IPS-20b (cell line): ENCODE results near the gene SYTL1.

Source experiments
- H3K27ac ChIP-seq: one replicate; pipeline ENCODE4 v1.5.1; 2013; ENCODE audit warnings: low read length
- H3K27me3 ChIP-seq: 2 replicates; pipeline ENCODE4 v1.6.1; 2013; ENCODE audit warnings: mild to moderate bottlenecking, low read length, inconsistent platforms; ENCODE audit not compliant: insufficient read depth
- H3K36me3 ChIP-seq: 2 replicates; pipeline ENCODE4 v1.6.1; 2013; ENCODE audit warnings: low read depth, mild to moderate bottlenecking, inconsistent platforms, low read length, moderate library complexity; ENCODE audit not compliant: insufficient read depth
- H3K4me1 ChIP-seq: 2 replicates; pipeline ENCODE4 v1.6.1; 2013; ENCODE audit warnings: mild to moderate bottlenecking, control low read depth, inconsistent platforms, low read length, moderate library complexity; ENCODE audit not compliant: insufficient read depth
- H3K4me3 ChIP-seq: 2 replicates; pipeline ENCODE4 v1.5.1; 2013; ENCODE audit warnings: mild to moderate bottlenecking, low read length, inconsistent platforms
- H3K9ac ChIP-seq: 2 replicates; pipeline ENCODE4 v1.6.1; 2013; ENCODE audit warnings: low read depth, mild to moderate bottlenecking, inconsistent platforms, low read length, moderate library complexity
- H3K9me3 ChIP-seq: 2 replicates; pipeline ENCODE4 v1.6.1; 2013; ENCODE audit warnings: mild to moderate bottlenecking, low read depth, low read length, inconsistent platforms; ENCODE audit not compliant: insufficient read depth

Gene SYTL1

GRCh38 chr1:27388337-27389005 is 46.6 kb downstream of the SYTL1 start:
- no peak overlapping the region for H3K4me3 ChIP-seq
- H3K36me3 ChIP-seq = no peaks in the 10 kb centered on the region
- no peaks in the 10 kb centered on the region for H3K9me3 ChIP-seq

GRCh38 chr1:27391511-27392095 is 49.8 kb downstream of the SYTL1 start:
- H3K4me3 ChIP-seq = peak overlapping the region; percentile 57; the same call in 1 of the 2 replicates
- H3K9ac ChIP-seq = no peak overlapping the region; the same call in 1 of the 2 replicates
- H3K27me3 ChIP-seq = no peaks in the 10 kb centered on the region
- no peaks in the 10 kb centered on the region for H3K36me3 ChIP-seq
- H3K27ac ChIP-seq = no peak overlapping the region
- H3K9me3 ChIP-seq = no peaks in the 10 kb centered on the region
- H3K4me1 ChIP-seq = peaks cover 2% of the 10 kb centered on the region; the same call in 1 of the 2 replicates

More at GRCh38 chr1:27388337-27389005, 46.6 kb downstream of the SYTL1 start:
- Histone ChIP-seq H3K9ac (no peak overlapping the region), H3K4me1 (peaks cover 2% of the 10 kb centered on the region; the same call in 1 of the 2 replicates), H3K27ac (no peak overlapping the region), H3K27me3 (no peaks in the 10 kb centered on the region)

GRCh38 chr1:27392096-27392777 is 50.4 kb downstream of the SYTL1 start, which contains the start of gene GPR3:
GPR3 (plus strand) TSS chr1:27392622; CDS start chr1:27393799, 1,177 bp downstream.
- peaks cover 2% of the 10 kb centered on the region; the same call in 1 of the 2 replicates for H3K4me1 ChIP-seq
- H3K9ac ChIP-seq = peak within 1 kb of the TSS; percentile 89; the same call in 1 of the 2 replicates
- H3K9me3 ChIP-seq = no peaks in the 10 kb centered on the region
- no peaks in the 10 kb centered on the region for H3K27me3 ChIP-seq
- peak within 1 kb of the TSS; percentile 91 for H3K4me3 ChIP-seq
- no peak within 1 kb of the TSS for H3K27ac ChIP-seq
- H3K36me3 ChIP-seq = no peaks in the 10 kb centered on the region

GRCh38 chr1:27392778-27393635 is 51.2 kb downstream of the SYTL1 start:
- H3K27me3 ChIP-seq = no peaks in the 10 kb centered on the region
- H3K27ac ChIP-seq = no peak overlapping the region
- peaks cover 5% of the 10 kb centered on the region; the same call in 1 of the 2 replicates for H3K4me1 ChIP-seq
- H3K9ac ChIP-seq = peak overlapping the region; percentile 89; the same call in 1 of the 2 replicates
- H3K36me3 ChIP-seq = no peaks in the 10 kb centered on the region
- peak overlapping the region; percentile 91 for H3K4me3 ChIP-seq
- no peaks in the 10 kb centered on the region for H3K9me3 ChIP-seq

- H3K9ac ChIP-seq = peak overlapping the region; percentile 89; the same call in 1 of the 2 replicates
- peaks cover 7% of the 10 kb centered on the region; the same call in 1 of the 2 replicates for H3K4me1 ChIP-seq
- H3K9me3 ChIP-seq = no peaks in the 10 kb centered on the region
- H3K27me3 ChIP-seq = no peaks in the 10 kb centered on the region
- H3K4me3 ChIP-seq = peak overlapping the region; percentile 91; the same call in 1 of the 2 replicates
- no peak overlapping the region for H3K27ac ChIP-seq
- no peaks in the 10 kb centered on the region for H3K36me3 ChIP-seq
These were observed 51.9 kb downstream of the SYTL1 start for GRCh38 chr1:27393641-27394281.

- Histone ChIP-seq H3K27ac (no peak overlapping the region), H3K9ac (no peak overlapping the region), H3K36me3 (no peaks in the 10 kb centered on the region), H3K4me1 (peaks cover 11% of the 10 kb centered on the region; the same call in 1 of the 2 replicates), H3K27me3 (no peaks in the 10 kb centered on the region), H3K9me3 (no peaks in the 10 kb centered on the region), H3K4me3 (no peak overlapping the region)
These were observed 52.4 kb downstream of the SYTL1 start for GRCh38 chr1:27394282-27394658.

GRCh38 chr1:27394925-27395324 is 53.1 kb downstream of the SYTL1 start:
- Histone ChIP-seq H3K9me3 (no peaks in the 10 kb centered on the region), H3K4me3 (no peak overlapping the region), H3K36me3 (no peaks in the 10 kb centered on the region), H3K4me1 (peaks cover 11% of the 10 kb centered on the region; the same call in 1 of the 2 replicates), H3K27me3 (no peaks in the 10 kb centered on the region), H3K9ac (no peak overlapping the region), H3K27ac (no peak overlapping the region)

GRCh38 chr1:27395441-27396195 is 53.8 kb downstream of the SYTL1 start:
- Histone ChIP-seq H3K4me1 (peaks cover 11% of the 10 kb centered on the region; the same call in 1 of the 2 replicates), H3K27ac (no peak overlapping the region), H3K27me3 (no peaks in the 10 kb centered on the region), H3K4me3 (no peak overlapping the region), H3K9ac (no peak overlapping the region), H3K36me3 (no peaks in the 10 kb centered on the region), H3K9me3 (no peaks in the 10 kb centered on the region)

GRCh38 chr1:27397110-27397509 is 55.3 kb downstream of the SYTL1 start:
- no peaks in the 10 kb centered on the region for H3K27me3 ChIP-seq
- peaks cover 9% of the 10 kb centered on the region; the same call in 1 of the 2 replicates for H3K4me1 ChIP-seq
- no peaks in the 10 kb centered on the region for H3K36me3 ChIP-seq
- no peak overlapping the region for H3K4me3 ChIP-seq
- no peaks in the 10 kb centered on the region for H3K9me3 ChIP-seq
- H3K27ac ChIP-seq = no peak overlapping the region
- no peak overlapping the region for H3K9ac ChIP-seq

- Histone ChIP-seq H3K4me3 (no peak overlapping the region), H3K27ac (no peak overlapping the region), H3K27me3 (no peaks in the 10 kb centered on the region), H3K4me1 (peaks cover 12% of the 10 kb centered on the region; the same call in 1 of the 2 replicates), H3K9ac (no peak overlapping the region), H3K9me3 (no peaks in the 10 kb centered on the region), H3K36me3 (no peaks in the 10 kb centered on the region)
These were observed 55.9 kb downstream of the SYTL1 start for GRCh38 chr1:27397749-27398148.
